Measurements from ENCODE around the gene NDUFB1.

Gene NDUFB1

DNA sequence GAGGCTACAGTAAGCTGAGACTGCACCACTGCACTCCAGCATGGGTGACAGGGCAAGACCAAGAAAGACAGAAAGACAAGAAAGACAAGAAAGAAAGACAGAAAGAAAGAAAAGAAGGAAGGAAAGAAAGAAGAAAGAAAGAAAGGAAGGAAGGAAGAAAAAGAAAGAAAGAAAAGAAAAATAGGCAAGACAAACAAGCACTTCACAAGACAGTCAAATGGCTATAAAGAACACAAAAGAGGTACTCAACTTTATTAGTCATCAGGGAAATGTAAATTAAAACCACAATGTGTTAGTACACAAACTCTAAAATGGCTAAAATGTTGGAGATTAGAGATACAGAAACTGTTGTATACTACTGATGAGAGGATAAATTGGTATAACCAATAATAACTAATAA lies 21.7 kb downstream of the NDUFB1 start:
- DNase-seq (ENCODE audit: low read depth, low spot score), result no peak

DNA sequence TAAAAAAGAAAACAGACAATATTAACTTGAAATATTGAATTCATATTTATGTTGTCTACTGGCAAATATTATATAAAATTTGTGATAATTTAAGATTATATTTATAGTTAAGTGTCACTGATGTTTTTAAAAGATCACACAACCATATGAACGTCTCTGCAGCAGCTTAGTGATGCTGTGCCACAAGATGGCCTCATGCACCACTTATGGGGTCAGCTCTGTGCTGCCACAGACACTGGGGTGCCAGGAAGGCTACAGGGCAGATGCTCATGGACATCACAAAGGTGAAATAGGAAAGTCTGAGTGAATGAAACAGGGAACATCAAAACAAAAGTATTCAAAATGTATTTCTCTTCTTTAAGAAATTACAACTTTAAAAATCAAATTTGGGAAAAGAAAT lies 28.2 kb downstream of the NDUFB1 start:
- DNase-seq (ENCODE audit: low read depth, low spot score), result no peak

DNA sequence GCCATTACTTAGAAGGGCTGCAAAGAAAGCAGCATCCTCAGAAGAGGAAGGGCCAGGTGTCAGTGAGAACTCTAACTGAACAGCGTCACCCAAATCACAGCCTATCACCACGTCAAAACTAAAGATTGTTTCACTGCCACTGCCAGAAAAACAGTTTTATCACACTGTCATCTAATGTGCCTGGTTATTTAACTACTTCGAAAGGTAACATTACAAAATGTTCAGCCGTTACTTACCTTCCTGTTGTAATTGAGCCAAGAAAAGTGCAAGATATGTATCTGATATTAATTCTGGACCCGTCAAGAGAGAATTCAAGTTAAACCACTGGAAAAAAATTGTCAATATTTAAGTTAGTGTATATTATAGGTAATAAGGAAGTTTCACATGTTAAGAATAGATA lies 33.0 kb downstream of the NDUFB1 start:
- DNase-seq (ENCODE audit: low read depth, low spot score), result no peak

DNA sequence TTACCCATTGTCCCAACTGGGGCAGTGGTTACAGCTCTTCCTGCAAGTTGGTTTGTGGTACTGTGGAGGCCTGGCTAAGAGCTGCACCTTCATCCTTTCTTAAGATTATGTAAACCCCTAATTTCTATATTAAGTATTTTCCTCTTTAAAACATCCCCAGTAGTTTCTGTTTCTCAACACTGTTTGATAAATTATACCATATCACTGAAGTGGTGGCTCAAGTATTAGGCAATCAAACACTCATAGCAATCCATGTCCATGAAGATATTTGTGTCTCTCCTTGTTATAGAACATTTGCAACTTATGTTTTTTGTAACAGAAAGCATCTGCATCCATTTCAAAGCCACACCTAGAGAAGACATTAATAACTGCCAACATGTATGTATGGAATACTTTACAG lies 47.0 kb downstream of the NDUFB1 start:
- no peak for DNase-seq (ENCODE audit: low read depth, low spot score)

Data from smooth muscle cell of the brain vasculature (primary cell).